Activated naive CD8-positive, alpha-beta T cell treated with anti-CD3 and anti-CD28 coated beads, Interleukin-2, amount 10 ng/mL, durations not matched to agents 7 days and 5 days (primary cell): ENCODE measurements around the gene JHY. TPM values are rescaled to one million over a fixed set of nuclear protein-coding genes. Genes with fewer than 3 reads are reported as not detected.

Experiments
- ATAC-seq: fragments of 150-1000 bp; cut with Tn5 transposase; one replicate; pipeline ENCODE4 v1.10.0; 2021; ENCODE audit warnings: low read depth, moderate library complexity
- POLR2A ChIA-PET: fragments of 350-600 bp; sonication (Branson Sonifier 250); formaldehyde crosslinking; loops from one replicate; lab custom pipeline; 2021; ENCODE audit warnings: antibody characterized with exemption; lab: Charles Lee
- DNase-seq: peaks from one replicate; pipeline ENCODE4 v3.0.0; 2021
- H3K27ac Mint-ChIP-seq: one replicate; pipeline ENCODE4 v1.8.0; 2022; ENCODE audit warnings: mild to moderate bottlenecking, mixed read lengths
- H3K27me3 Mint-ChIP-seq: one replicate; pipeline ENCODE4 v1.8.0; 2022; ENCODE audit warnings: mild to moderate bottlenecking, moderate library complexity, mixed read lengths
- H3K36me3 Mint-ChIP-seq: one replicate; pipeline ENCODE4 v1.8.0; 2021; ENCODE audit warnings: mild to moderate bottlenecking, mixed read lengths
- H3K4me1 Mint-ChIP-seq: one replicate; pipeline ENCODE4 v1.8.0; 2021; ENCODE audit warnings: mixed read lengths
- H3K4me3 Mint-ChIP-seq: one replicate; pipeline ENCODE4 v1.8.0; 2022; ENCODE audit warnings: mild to moderate bottlenecking, moderate library complexity, mixed read lengths
- H3K9me3 Mint-ChIP-seq: one replicate; pipeline ENCODE4 v1.8.0; 2021; ENCODE audit warnings: mixed read lengths
- total RNA-seq, 2 experiments: library from RNA; stranded (reverse); gene quantifications; one replicate each; pipeline ENCODE4 v1.2.3, GENCODE V29; 2021

Gene JHY
- 1 to 10 TPM; 5.5 to 6.2 TPM for total RNA-seq

GRCh38 chr11:122882189-122882856 is at the start of gene JHY:
Gene JHY (plus strand): TSS chr11:122882759. CDS start chr11:122885850, 3,091 bp downstream.
- no peak for DNase-seq
- peak within 1 kb of the TSS; percentile 80 for H3K27ac Mint-ChIP-seq
- H3K9me3 Mint-ChIP-seq: no peaks in the 10 kb centered on the region
- H3K4me3 Mint-ChIP-seq: peak within 1 kb of the TSS; percentile 86
- ATAC-seq: no peak
- H3K36me3 Mint-ChIP-seq: peaks cover 2% of the 10 kb centered on the region
- POLR2A ChIA-PET: interaction anchor here (0.6 to 1.4 kb wide), 5 partner anchors 9 to 180 kb away, joined by 3 to 4 read pairs (median 3); partner anchors contain the start of gene HSPA8
- peaks cover 17% of the 10 kb centered on the region for H3K4me1 Mint-ChIP-seq
- no peaks in the 10 kb centered on the region for H3K27me3 Mint-ChIP-seq

GRCh38 chr11:122833846-122834464 is 48.6 kb upstream of the JHY start:
- Mint-ChIP-seq H3K4me1 (peaks cover 24% of the 10 kb centered on the region), H3K4me3 (no peak overlapping the region), H3K27me3 (peaks cover 3% of the 10 kb centered on the region), H3K9me3 (no peaks in the 10 kb centered on the region), H3K36me3 (peaks cover 5% of the 10 kb centered on the region), H3K27ac (no peak overlapping the region)
- DNase-seq (no peak), ATAC-seq (no peak)
- POLR2A ChIA-PET: interaction anchor here (1.3 to 1.5 kb wide), 3 partner anchors 17 to 228 kb away, joined by 4 to 6 read pairs (median 5); partner anchors contain the start of gene HSPA8

- H3K27ac Mint-ChIP-seq: no peak overlapping the region
- POLR2A ChIA-PET: interaction anchor here (1.2 to 2.5 kb wide), 2 partner anchors 15 to 22 kb away, joined by 3 to 13 read pairs; no protein-coding TSS in a partner anchor
- peaks cover 8% of the 10 kb centered on the region for H3K36me3 Mint-ChIP-seq
- no peak overlapping the region for H3K4me3 Mint-ChIP-seq
- peaks cover 30% of the 10 kb centered on the region for H3K4me1 Mint-ChIP-seq
- H3K9me3 Mint-ChIP-seq: no peaks in the 10 kb centered on the region
- H3K27me3 Mint-ChIP-seq: peaks cover 3% of the 10 kb centered on the region
- no peak for ATAC-seq
- no peak for DNase-seq
Measured at GRCh38 chr11:122836916-122837315, 45.6 kb upstream of the JHY start.

GRCh38 chr11:122837528-122838346 is 44.8 kb upstream of the JHY start:
- Mint-ChIP-seq H3K4me1 (peaks cover 30% of the 10 kb centered on the region), H3K4me3 (peak overlapping the region; percentile 83), H3K27me3 (peaks cover 3% of the 10 kb centered on the region), H3K27ac (peak overlapping the region; percentile 88), H3K9me3 (no peaks in the 10 kb centered on the region), H3K36me3 (peaks cover 13% of the 10 kb centered on the region)
- ATAC-seq (no peak), DNase-seq (no peak)
- POLR2A ChIA-PET: interaction anchor here (1.0 to 3.3 kb wide), 9 partner anchors 9 to 223 kb away, joined by 3 to 52 read pairs (median 7); partner anchors contain the start of genes HSPA8 and UBASH3B

GRCh38 chr11:122843281-122844141 is 39.0 kb upstream of the JHY start:
- Mint-ChIP-seq H3K27me3 (no peaks in the 10 kb centered on the region), H3K27ac (peak overlapping the region; percentile 94), H3K4me3 (peak overlapping the region; percentile 69), H3K36me3 (peaks cover 21% of the 10 kb centered on the region), H3K4me1 (peaks cover 60% of the 10 kb centered on the region), H3K9me3 (peaks cover 2% of the 10 kb centered on the region)
- ATAC-seq: peak; percentile 83
- DNase-seq: peak; percentile 54
- POLR2A ChIA-PET: interaction anchor here (0.8 to 2.7 kb wide), 10 partner anchors 9 to 227 kb away, joined by 3 to 30 read pairs (median 4); partner anchors contain the start of genes HSPA8, JHY and UBASH3B

GRCh38 chr11:122847466-122847865 is 35.1 kb upstream of the JHY start:
- H3K4me3 Mint-ChIP-seq: peak overlapping the region; percentile 37
- peaks cover 81% of the 10 kb centered on the region for H3K4me1 Mint-ChIP-seq
- POLR2A ChIA-PET: interaction anchor here (1.3 to 1.8 kb wide), 2 partner anchors 9 to 215 kb away, joined by 4 to 9 read pairs; partner anchors contain the start of genes CRTAM and HSPA8
- H3K9me3 Mint-ChIP-seq: peaks cover 2% of the 10 kb centered on the region
- no peak for DNase-seq
- H3K27ac Mint-ChIP-seq: peak overlapping the region; percentile 78
- no peak for ATAC-seq
- H3K36me3 Mint-ChIP-seq: peaks cover 24% of the 10 kb centered on the region
- H3K27me3 Mint-ChIP-seq: no peaks in the 10 kb centered on the region

GRCh38 chr11:122848186-122848585 is 34.4 kb upstream of the JHY start:
- Mint-ChIP-seq H3K9me3 (peaks cover 2% of the 10 kb centered on the region), H3K4me3 (no peak overlapping the region), H3K36me3 (peaks cover 25% of the 10 kb centered on the region), H3K27me3 (no peaks in the 10 kb centered on the region), H3K4me1 (peaks cover 78% of the 10 kb centered on the region), H3K27ac (no peak overlapping the region)
- ATAC-seq (no peak), DNase-seq (no peak)
- POLR2A ChIA-PET: interaction anchor here (1.3 to 1.8 kb wide), 2 partner anchors 10 to 214 kb away, joined by 4 to 9 read pairs; partner anchors contain the start of genes CRTAM and HSPA8

- POLR2A ChIA-PET: interaction anchor here (1.1 to 3.0 kb wide), 3 partner anchors 11 to 207 kb away, joined by 3 to 52 read pairs (median 5); partner anchors contain the start of gene CRTAM
- Mint-ChIP-seq H3K9me3 (peaks cover 2% of the 10 kb centered on the region), H3K27me3 (no peaks in the 10 kb centered on the region), H3K36me3 (peaks cover 20% of the 10 kb centered on the region), H3K4me1 (peaks cover 60% of the 10 kb centered on the region), H3K4me3 (peak overlapping the region; percentile 84), H3K27ac (peak overlapping the region; percentile 97)
- ATAC-seq (peak; percentile 40), DNase-seq (peak; percentile 49)
Measured at GRCh38 chr11:122850076-122850631, 32.4 kb upstream of the JHY start.

- peaks cover 54% of the 10 kb centered on the region for H3K4me1 Mint-ChIP-seq
- DNase-seq (no peak), ATAC-seq (peak; percentile 83)
- peak overlapping the region; percentile 67 for H3K4me3 Mint-ChIP-seq
- H3K27me3 Mint-ChIP-seq: no peaks in the 10 kb centered on the region
- POLR2A ChIA-PET: interaction anchor here (0.5 to 3.0 kb wide), 13 partner anchors 8 to 211 kb away, joined by 3 to 52 read pairs (median 5); partner anchors contain the start of genes CRTAM, HSPA8 and UBASH3B
- H3K36me3 Mint-ChIP-seq: peaks cover 17% of the 10 kb centered on the region
- H3K27ac Mint-ChIP-seq: peak overlapping the region; percentile 82
- peaks cover 2% of the 10 kb centered on the region for H3K9me3 Mint-ChIP-seq
Measured at GRCh38 chr11:122851366-122851966, 31.1 kb upstream of the JHY start.

- DNase-seq (no peak), ATAC-seq (peak; percentile 57)
- POLR2A ChIA-PET: interaction anchor here (0.6 to 3.0 kb wide), 15 partner anchors 9 to 235 kb away, joined by 3 to 52 read pairs (median 5); partner anchors contain the start of genes CRTAM, HSPA8 and UBASH3B
- Mint-ChIP-seq H3K27ac (peak overlapping the region; percentile 82), H3K27me3 (no peaks in the 10 kb centered on the region), H3K4me1 (peaks cover 54% of the 10 kb centered on the region), H3K4me3 (peak overlapping the region; percentile 67), H3K36me3 (peaks cover 15% of the 10 kb centered on the region), H3K9me3 (no peaks in the 10 kb centered on the region)
Measured at GRCh38 chr11:122852074-122852795, 30.3 kb upstream of the JHY start.

- peak overlapping the region; percentile 67 for H3K4me3 Mint-ChIP-seq
- DNase-seq (no peak), ATAC-seq (no peak)
- peaks cover 19% of the 10 kb centered on the region for H3K36me3 Mint-ChIP-seq
- H3K27ac Mint-ChIP-seq: peak overlapping the region; percentile 82
- POLR2A ChIA-PET: interaction anchor here (0.6 to 3.0 kb wide), 13 partner anchors 9 to 235 kb away, joined by 3 to 52 read pairs (median 6); partner anchors contain the start of genes CRTAM, HSPA8 and UBASH3B
- no peaks in the 10 kb centered on the region for H3K27me3 Mint-ChIP-seq
- H3K9me3 Mint-ChIP-seq: no peaks in the 10 kb centered on the region
- peaks cover 51% of the 10 kb centered on the region for H3K4me1 Mint-ChIP-seq
Measured at GRCh38 chr11:122852796-122853160, 29.8 kb upstream of the JHY start.
